GM15510 (cell line): ENCODE data around the gene FYB1.

Source experiments
- POLR2A ChIP-seq: IDR thresholded peaks from 3 replicates; pipeline ENCODE4 v1.6.1; 2011; ENCODE audit warnings: borderline replicate concordance; ENCODE audit not compliant: insufficient read length; ENCODE audit errors: extremely low read depth

FYB1 gene

DNA sequence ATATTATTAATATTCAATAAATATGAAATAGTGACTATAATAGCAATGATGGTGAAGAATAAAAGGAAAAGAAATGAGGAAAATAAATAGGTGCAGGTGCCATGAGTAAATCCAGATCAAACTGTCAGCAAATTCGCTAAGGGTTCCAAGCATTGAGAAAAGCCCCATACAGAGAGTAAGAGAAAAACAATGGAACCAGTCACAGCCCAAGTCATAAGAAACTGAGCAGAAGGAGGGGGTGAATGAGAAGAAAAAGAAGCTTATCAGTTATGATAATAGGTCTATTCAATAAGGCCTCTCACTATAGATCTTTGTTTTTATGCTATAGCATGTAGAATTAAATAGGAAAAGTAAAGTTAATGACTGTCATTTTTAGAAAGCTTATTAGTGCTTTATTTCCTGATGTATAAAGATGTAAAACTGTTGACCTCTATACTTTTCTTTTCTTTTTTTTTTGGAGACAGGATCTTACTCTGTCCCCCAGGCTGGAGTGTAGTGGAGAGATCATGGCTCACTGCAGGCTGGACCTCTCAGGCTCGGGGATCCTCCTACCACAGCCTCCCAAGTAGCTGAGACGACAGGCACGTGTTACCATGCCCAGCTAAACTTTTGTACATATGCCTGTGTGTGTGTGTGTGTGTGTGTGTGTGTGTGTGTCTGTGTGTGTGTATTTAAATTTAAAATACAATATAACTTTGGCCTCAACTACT lies 72.4 kb downstream of the FYB1 start:
- no peak for TF ChIP-seq POLR2A

DNA sequence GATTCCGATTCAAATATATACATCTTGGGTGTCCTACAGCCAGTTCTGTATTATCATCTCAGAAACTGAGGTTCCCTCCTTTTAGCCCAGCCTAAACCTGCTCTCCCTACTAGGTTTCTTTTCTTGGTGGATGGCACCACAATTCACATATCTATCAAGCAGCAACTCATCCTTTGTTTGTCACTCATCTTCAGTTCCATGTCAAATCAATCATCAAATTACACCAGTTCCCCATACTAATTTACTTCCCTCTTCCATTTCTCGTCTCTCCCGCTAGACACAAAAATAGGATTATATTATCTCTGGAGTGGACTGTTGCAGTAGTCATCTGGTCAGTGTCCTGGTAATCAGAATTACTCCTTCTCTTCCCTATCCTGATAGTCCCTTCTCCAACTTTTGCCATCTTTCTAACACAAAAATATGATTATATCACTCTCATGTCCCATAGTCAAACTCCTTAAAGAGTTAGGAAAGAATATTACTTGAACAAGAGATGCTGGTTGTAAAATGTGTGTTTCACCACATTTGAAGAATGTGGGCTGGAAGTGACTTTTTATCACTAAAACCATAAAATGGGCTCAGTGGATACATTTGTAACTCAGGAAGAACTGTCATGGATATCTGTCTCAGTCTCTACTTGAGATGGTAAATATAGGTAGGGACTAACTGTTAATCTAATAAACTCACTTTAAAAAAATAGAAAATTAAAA lies 76.1 kb downstream of the FYB1 start:
- no peak for TF ChIP-seq POLR2A

DNA sequence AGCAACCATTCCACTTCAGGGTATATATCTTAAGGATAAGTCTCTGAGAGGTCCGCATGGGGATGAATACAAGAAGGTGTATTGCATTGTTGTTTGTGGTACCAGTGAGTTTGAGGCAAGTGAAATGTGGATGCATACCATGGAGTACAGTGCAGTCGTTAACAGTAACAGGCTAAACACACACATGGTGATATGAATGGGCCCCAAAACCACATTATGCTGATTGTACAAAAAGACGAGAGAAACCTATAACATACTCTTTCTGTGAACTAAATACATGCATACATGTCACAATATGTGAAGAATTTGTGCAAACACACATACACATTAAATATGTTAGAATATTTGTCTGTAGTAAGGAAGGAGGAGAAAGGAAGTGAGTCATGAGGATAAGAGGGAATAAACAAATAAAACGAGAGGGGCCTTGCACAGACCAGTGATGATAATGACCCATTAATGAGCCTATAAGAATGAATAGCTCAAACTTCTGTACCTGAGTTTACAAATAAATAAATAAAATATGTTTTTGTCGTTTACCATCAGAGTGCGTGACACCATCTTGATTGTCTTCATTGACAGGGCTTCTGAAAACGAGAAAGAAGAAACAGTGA lies 78.7 kb downstream of the FYB1 start:
- TF ChIP-seq POLR2A: no peak

DNA sequence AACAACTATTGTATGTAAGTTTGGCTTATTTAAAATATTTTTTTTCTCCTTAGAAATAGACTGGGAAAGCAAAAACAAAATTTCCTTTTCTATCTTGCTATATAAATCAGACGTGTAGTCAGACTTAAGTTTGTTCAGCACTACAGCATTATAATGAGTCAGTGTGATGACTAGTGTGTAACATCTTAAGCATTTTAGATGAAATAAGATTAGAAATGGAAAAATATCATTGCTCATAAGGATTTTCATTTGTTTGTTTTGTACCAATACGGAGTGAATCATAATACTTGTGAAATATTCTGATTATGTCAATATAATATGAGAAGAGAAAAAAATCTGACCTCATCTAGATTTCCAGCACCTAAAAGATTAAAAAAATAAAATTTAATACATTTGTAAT lies 80.5 kb downstream of the FYB1 start:
- no peak for TF ChIP-seq POLR2A

DNA sequence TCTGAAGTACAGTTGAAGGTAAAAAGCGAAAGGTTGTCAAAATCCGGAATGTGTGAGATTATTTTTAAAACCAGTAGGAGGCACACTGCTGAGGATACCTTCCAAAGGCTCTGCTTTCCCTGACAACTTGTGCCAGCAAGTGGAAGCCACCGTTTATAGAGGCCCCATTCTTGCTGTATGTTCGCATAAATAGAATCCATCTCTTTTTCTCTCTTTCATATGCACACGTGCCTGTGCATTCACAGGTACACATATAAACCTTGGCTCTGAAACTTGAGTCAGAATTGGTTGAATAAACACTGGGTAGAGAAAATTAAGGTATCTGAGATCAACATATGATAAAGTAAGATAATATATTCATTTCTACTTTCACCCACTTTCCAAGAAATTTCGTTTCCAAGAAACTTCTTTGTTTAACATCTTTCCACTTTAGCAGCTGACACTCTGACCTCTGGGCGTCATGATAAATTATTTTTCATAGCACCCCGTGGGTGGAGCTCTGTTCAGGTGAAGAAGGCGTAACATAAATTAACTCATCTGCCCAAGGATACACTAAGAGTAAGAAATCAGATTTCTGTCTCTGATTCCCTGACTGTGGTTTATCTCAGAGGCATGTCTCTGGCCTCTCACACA lies 81.4 kb downstream of the FYB1 start:
- no peak for TF ChIP-seq POLR2A

DNA sequence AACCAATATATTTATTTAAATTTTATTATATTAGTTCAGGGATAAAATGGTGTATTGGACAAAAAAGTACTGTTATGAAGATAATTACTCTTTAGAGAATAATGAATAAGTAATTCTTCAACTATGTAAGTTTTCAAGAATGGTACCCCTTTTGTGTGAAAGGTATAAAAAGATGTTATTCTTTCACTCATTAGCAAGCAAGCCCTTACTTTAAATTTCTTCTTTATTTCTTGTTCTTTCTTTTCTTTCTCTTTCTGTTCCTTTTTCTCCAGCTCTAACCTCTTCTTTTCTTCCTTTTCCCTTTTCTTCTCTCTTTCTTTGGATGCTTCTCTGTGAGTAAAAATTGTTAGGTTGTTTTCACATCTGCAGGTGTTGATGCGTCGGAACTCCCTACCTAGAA lies 82.0 kb downstream of the FYB1 start:
- TF ChIP-seq POLR2A: no peak

DNA sequence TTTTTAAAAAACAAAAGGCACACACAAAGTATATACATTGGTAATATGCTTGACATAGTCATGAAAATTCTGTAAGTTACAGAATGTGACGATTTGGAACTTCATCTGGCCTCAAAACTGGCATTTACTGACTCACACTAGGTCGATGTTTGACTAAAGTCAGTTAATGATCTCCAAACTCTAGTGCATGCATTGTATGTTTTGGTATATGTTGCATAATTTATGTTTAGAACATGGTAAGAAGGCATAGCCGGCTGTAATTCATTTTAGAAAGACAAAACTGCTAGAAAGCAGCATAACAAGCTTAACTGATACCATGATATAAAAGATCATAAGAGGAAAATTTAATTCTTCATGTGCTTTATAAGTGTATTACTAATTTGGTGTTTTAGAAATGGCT lies 86.6 kb downstream of the FYB1 start:
- no peak for TF ChIP-seq POLR2A

DNA sequence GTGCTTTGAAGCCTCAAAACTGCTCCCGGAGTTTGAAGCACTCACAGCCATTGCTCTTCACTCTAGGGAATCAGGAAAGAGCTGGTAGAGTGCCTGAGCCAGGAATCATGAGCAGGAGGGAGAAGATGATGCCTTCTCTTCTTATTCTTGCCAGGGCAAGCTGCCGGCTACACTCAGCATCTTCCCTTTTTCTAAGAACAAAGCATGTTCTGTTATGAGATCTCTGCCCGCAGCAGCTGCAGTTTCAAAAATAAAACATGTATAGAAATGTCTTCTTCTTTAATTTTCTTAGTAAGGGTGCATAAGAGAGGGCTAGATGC lies 87.3 kb downstream of the FYB1 start:
- TF ChIP-seq POLR2A: no peak

DNA sequence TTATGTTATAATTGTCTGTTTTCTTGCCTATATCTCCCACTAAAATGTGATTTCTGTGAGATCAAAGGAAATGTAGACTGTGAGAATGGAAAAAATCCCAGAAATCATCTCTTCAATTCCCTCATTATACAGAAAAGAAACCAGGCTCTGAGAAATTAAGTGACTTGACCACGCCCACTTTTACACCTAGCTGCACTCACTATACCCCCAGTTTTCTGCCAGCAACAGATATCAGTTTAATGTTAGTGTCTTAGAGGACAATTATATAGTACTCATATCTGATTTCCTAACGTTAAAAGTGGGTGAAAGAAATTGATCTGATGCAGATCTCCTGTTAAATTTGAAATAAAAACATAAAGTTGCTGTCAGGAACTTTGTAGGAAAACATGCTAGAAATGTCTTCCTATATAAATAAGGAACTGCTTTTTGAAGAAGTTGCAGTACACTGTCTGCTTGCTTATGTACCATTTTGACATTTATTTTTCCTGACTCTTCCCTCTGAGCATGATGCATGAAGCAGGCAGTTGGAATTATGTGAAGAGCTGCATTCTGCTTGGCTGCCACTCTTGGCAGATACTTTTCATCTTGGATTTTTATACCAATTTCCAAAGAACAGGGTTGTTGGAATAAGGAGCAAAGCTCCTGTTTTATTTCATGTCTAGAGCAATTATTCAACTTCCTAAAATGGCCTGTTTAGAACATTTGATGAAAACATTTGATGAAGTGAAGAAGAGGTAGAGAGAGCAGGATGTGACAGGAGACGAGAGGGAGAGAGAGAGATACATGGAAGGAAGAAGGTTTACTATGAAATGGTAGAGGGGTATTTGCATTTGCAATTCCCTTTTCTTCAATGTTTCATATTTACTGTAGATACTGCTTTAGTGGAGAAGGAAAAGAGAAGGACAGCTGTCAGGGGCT lies 87.9 kb downstream of the FYB1 start:
- TF ChIP-seq POLR2A: no peak

DNA sequence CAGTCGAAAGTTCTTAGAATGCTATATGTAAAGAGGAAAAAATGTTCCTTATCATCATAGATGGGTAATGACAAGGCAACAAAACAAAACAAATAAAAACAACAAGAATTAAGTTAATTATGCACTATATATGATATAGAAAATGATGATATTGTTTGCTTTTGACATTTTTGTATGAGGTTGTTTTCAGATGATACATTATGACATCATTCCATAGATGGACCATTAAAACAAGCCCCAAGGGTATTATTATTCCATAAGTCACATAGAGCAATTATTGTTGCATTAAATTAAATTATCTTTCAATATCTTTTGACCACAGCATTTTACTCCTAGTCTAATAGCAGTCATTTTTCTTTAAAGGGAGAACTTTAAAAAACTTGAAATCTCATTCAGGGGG lies 88.6 kb downstream of the FYB1 start:
- TF ChIP-seq POLR2A: no peak

DNA sequence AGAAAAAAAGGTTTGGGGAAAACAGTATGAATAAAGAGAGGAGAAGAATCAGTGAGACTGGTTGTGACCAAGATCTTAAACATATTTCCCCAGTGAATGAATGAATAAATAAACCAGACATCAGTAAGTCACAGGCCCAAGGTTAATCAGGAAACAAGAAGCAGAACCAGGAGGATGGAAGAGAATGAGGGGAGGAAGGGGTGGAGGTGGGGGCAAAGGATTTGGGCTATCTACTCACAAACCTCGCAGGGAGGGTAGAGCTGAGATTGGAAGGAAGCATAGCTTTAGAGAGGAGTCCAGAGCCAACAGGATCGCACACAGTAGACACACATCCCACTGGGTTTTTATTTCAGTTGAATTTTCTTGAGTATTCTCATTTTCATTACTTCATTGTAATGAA lies 97.4 kb downstream of the FYB1 start:
- no peak for TF ChIP-seq POLR2A

DNA sequence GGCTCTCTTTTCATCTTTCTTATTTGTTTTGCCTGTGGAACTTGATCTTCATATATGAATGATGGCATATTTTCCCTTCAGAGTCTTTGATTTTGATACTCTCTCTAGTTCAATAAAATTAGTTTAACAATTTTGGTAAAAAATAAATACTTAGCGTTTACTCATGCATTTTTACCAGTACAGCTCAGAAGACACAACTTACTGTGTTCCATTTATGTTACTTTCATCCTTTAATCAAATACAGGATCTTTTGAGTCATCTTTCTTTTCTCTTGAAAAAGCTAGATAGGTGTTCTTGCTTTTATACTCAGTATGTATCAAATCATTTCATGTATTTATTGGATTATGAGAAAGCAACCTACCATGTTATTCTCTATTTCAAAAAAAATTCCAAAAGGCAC lies 98.0 kb downstream of the FYB1 start:
- no peak for TF ChIP-seq POLR2A

DNA sequence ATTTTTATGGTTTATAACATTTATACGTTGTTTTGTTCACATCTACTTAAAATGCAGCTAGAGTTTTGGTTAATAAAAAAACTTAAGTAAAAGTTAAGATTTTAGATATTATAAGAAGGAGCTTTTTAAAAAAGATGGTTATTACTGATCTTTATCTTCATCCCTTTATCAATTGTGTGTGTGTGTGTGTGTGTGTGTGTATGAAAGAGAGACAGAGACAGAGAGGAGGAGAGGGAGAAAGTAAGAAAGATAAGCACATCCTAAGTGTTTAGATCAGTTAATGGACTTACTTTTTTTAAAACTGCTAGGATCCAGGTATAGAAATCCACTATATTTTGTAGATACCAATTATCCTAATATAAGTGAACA lies 99.3 kb downstream of the FYB1 start:
- no peak for TF ChIP-seq POLR2A

DNA sequence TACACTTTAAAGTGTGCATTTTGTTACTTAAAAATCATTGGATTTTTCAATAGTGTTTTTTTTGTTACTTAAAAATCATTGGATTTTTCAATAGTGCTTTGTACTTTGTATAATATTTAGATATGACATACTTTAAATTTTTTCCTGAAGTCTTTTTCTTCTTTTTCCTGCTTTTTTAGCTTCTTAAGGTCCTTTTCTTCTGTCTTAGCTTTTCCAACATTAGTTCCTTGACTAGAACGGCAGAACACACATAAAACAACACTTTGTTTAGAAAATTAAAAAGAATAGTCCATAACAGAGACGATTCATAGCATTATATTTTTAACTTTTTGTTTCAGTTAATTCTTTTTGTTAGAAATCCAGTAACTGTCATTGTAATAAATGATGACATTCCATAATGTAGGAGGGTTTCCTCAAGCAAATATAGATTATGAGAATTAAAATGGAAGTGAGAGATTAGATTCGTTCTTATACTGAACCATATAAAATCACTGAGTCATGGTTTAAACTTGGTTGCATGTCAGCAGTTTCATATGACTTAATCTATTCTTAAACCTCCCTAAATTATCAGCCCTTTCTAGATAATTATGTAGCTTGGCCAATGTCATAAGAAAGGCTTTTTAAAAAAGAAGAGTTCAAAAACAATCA lies 99.8 kb downstream of the FYB1 start:
- no peak for TF ChIP-seq POLR2A
